ENCODE results near the gene DBH. TPM values are rescaled to one million over a fixed set of nuclear protein-coding genes. Genes with fewer than 3 reads are reported as not detected.
A peak's percentile ranks its signal among the peaks of the same experiment; 100 is the strongest.

The DBH gene
- total and polyA plus RNA-seq, 2 of the 13 experiments (the other 11 are each of a cell fraction or from before 2014, with no cell fraction given), result not detected

DNA sequence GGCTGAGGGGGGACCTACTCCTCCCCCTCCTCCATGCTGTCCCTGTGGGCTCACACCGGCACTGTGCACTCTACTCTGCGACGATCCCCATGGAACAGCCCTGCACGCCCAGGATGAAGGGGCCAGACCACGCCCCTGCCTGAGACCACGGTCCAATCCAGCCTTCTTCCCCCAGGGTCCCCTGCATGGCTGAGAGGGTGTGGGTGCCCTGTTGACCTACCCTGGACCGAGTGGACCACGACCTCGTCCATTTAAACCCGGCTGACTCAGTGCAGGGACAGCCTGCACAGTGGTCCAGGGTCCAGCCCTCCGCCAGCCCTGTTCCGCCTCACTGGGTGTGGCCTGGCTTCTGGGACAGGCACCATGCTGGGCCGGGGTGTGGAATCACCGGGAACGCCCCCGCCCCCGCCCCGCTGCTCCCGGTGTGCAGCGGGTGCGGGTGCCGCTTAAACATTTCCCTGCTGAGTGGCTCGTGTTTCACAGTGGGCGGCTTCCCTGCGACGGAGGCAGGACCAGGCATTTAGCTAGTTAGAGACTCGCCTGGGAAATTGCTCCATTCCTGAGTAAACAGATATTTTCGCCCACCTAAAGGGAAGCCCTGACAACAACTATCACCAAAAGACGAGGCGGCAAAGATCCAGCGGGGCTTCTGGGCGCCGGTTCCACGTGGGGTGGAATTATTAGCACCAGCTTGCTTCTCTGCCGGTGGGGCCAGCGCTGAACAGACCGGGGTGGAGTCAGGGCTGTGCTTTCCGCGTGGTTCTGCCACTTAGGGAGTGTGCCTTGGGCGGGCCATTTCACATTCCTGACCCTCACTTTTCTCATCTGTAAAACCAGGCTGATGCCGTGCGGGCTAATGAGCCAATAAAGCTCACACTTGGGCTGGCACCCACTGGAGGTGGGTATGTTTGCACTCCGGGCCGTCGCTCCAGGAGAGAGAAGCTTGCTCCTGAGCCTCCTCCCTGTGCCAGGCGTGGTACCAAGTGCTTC lies 22.6 kb downstream of the DBH start (continued):
- no peak for TF ChIP-seq PCBP2 (optimal IDR thresholded peaks at IDR 0.05; ENCODE audit: low read depth, low read length, poor library complexity, severe bottlenecking)
- TF ChIP-seq ZNF326 (CRISPR knock-in tag; IDR thresholded peaks at IDR 0.05; ENCODE audit: borderline replicate concordance), result peak; percentile 89; the same call in 1 of the 2 replicates
- TF ChIP-seq, protein P1, sequence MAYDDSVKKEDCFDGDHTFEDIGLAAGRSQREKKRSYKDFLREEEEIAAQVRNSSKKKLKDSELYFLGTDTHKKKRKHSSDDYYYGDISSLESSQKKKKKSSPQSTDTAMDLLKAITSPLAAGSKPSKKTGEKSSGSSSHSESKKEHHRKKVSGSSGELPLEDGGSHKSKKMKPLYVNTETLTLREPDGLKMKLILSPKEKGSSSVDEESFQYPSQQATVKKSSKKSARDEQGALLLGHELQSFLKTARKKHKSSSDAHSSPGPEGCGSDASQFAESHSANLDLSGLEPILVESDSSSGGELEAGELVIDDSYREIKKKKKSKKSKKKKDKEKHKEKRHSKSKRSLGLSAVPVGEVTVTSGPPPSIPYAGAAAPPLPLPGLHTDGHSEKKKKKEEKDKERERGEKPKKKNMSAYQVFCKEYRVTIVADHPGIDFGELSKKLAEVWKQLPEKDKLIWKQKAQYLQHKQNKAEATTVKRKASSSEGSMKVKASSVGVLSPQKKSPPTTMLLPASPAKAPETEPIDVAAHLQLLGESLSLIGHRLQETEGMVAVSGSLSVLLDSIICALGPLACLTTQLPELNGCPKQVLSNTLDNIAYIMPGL (CRISPR knock-in tag; IDR thresholded peaks at IDR 0.05; ENCODE audit: borderline replicate concordance in 1 of 2, low read depth in 1 of 2), result 0 out of 4 replicates have a peak, but pooled peaks of 1 of the 2 experiments have one; percentile 24
- TF ChIP-seq ZKSCAN1 (IDR thresholded peaks at IDR 0.05; ENCODE audit: low read length), result peak; percentile 82
- peak; percentile 55; the same call in 1 of the 2 replicates for TF ChIP-seq FOSL1 (CRISPR knock-in tag; IDR thresholded peaks at IDR 0.05; ENCODE audit: borderline replicate concordance)
- peak in 1 of 2 experiments; percentile 62; a peak in 2 of 4 replicates for TF ChIP-seq POLR2A (IDR thresholded peaks at IDR 0.05; ENCODE audit: insufficient read depth in 1 of 2, low read depth in 2 of 2, low read length in 2 of 2)
- TF ChIP-seq, protein P2, sequence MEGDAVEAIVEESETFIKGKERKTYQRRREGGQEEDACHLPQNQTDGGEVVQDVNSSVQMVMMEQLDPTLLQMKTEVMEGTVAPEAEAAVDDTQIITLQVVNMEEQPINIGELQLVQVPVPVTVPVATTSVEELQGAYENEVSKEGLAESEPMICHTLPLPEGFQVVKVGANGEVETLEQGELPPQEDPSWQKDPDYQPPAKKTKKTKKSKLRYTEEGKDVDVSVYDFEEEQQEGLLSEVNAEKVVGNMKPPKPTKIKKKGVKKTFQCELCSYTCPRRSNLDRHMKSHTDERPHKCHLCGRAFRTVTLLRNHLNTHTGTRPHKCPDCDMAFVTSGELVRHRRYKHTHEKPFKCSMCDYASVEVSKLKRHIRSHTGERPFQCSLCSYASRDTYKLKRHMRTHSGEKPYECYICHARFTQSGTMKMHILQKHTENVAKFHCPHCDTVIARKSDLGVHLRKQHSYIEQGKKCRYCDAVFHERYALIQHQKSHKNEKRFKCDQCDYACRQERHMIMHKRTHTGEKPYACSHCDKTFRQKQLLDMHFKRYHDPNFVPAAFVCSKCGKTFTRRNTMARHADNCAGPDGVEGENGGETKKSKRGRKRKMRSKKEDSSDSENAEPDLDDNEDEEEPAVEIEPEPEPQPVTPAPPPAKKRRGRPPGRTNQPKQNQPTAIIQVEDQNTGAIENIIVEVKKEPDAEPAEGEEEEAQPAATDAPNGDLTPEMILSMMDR (CRISPR knock-in tag; IDR thresholded peaks at IDR 0.05), result peak; percentile 32
- peak; percentile 82 for TF ChIP-seq MED1 (CRISPR knock-in tag; IDR thresholded peaks at IDR 0.05)
- peak; percentile 54 for TF ChIP-seq NCOA2 (CRISPR knock-in tag; IDR thresholded peaks at IDR 0.05)
- TF ChIP-seq, protein P3, sequence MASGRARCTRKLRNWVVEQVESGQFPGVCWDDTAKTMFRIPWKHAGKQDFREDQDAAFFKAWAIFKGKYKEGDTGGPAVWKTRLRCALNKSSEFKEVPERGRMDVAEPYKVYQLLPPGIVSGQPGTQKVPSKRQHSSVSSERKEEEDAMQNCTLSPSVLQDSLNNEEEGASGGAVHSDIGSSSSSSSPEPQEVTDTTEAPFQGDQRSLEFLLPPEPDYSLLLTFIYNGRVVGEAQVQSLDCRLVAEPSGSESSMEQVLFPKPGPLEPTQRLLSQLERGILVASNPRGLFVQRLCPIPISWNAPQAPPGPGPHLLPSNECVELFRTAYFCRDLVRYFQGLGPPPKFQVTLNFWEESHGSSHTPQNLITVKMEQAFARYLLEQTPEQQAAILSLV (CRISPR knock-in tag; IDR thresholded peaks at IDR 0.05; ENCODE audit: borderline replicate concordance), result peak; percentile 41; the same call in 1 of the 2 replicates
- TF ChIP-seq SP1 (IDR thresholded peaks at IDR 0.05), result no peak
- peak; percentile 51; the same call in 1 of the 2 replicates for TF ChIP-seq SP1 (CRISPR knock-in tag; IDR thresholded peaks at IDR 0.05)
- TF ChIP-seq ISL2 (CRISPR knock-in tag; IDR thresholded peaks at IDR 0.05), result peak; percentile 57
- peak; percentile 96 for TF ChIP-seq KLF12 (CRISPR knock-in tag; IDR thresholded peaks at IDR 0.05; ENCODE audit: borderline replicate concordance)
- TF ChIP-seq, protein P4, sequence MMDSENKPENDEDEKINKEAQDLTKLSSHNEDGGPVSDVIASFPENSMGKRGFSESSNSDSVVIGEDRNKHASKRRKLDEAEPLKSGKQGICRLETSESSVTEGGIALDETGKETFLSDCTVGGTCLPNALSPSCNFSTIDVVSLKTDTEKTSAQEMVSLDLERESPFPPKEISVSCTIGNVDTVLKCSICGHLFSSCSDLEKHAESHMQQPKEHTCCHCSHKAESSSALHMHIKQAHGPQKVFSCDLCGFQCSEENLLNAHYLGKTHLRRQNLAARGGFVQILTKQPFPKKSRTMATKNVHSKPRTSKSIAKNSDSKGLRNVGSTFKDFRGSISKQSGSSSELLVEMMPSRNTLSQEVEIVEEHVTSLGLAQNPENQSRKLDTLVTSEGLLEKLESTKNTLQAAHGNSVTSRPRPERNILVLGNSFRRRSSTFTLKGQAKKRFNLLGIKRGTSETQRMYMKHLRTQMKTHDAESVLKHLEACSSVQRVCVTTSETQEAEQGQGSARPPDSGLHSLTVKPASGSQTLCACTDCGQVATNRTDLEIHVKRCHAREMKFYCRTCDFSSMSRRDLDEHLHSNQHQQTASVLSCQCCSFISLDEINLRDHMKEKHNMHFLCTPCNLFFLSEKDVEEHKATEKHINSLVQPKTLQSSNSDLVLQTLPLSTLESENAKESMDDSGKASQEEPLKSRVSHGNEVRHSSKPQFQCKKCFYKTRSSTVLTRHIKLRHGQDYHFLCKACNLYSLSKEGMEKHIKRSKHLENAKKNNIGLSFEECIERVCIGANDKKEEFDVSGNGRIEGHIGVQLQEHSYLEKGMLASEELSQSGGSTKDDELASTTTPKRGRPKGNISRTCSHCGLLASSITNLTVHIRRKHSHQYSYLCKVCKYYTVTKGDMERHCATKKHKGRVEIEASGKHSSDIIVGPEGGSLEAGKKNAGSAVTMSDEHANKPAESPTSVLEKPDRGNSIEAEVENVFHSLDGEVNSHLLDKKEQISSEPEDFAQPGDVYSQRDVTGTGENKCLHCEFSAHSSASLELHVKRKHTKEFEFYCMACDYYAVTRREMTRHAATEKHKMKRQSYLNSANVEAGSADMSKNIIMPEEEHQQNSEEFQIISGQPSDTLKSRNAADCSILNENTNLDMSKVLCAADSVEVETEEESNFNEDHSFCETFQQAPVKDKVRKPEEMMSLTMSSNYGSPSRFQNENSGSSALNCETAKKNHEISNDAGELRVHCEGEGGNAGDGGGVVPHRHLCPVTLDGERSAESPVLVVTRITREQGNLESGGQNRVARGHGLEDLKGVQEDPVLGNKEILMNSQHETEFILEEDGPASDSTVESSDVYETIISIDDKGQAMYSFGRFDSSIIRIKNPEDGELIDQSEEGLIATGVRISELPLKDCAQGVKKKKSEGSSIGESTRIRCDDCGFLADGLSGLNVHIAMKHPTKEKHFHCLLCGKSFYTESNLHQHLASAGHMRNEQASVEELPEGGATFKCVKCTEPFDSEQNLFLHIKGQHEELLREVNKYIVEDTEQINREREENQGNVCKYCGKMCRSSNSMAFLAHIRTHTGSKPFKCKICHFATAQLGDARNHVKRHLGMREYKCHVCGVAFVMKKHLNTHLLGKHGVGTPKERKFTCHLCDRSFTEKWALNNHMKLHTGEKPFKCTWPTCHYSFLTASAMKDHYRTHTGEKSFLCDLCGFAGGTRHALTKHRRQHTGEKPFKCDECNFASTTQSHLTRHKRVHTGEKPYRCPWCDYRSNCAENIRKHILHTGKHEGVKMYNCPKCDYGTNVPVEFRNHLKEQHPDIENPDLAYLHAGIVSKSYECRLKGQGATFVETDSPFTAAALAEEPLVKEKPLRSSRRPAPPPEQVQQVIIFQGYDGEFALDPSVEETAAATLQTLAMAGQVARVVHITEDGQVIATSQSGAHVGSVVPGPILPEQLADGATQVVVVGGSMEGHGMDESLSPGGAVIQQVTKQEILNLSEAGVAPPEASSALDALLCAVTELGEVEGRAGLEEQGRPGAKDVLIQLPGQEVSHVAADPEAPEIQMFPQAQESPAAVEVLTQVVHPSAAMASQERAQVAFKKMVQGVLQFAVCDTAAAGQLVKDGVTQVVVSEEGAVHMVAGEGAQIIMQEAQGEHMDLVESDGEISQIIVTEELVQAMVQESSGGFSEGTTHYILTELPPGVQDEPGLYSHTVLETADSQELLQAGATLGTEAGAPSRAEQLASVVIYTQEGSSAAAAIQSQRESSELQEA (CRISPR knock-in tag; IDR thresholded peaks at IDR 0.05; ENCODE audit: not compliant biosample characterization), result peak; percentile 83

Data from HepG2 (cell line).